AG04449 (cell line): ENCODE data around the gene KRTAP4-16.

ENCODE experiments used
- CTCF ChIA-PET: fragments of 350-600 bp; formaldehyde crosslinking; extraction: SDS; loops from one replicate; lab custom pipeline; 2021; ENCODE audit warnings: antibody characterized with exemption; lab: Yijun Ruan, JAX
- POLR2A ChIA-PET: fragments of 400-600, 350-600 bp; formaldehyde crosslinking; extraction: SDS; loops from one replicate; lab custom pipeline; 2020; ENCODE audit warnings: antibody characterized with exemption, inconsistent platforms; lab: Yijun Ruan, JAX
- DNase-seq: peaks from one replicate; pipeline ENCODE4 v3.0.0-alpha.2; 2010; ENCODE audit warnings: low read depth, low spot score
- H3K4me3 ChIP-seq: 2 replicates; pipeline ENCODE4 v1.5.1; 2011; ENCODE audit warnings: low read depth, mild to moderate bottlenecking, control low read depth, low read length
- TF ChIP-seq, protein P1 (sequence below): IDR thresholded peaks from one replicate; pipeline ENCODE4 v1.5.1; 2011; ENCODE audit warnings: mild to moderate bottlenecking, moderate library complexity, low read length, control low read depth, inconsistent platforms; ENCODE audit not compliant: insufficient read depth; ENCODE audit errors: missing control alignments

The KRTAP4-16 gene

DNA sequence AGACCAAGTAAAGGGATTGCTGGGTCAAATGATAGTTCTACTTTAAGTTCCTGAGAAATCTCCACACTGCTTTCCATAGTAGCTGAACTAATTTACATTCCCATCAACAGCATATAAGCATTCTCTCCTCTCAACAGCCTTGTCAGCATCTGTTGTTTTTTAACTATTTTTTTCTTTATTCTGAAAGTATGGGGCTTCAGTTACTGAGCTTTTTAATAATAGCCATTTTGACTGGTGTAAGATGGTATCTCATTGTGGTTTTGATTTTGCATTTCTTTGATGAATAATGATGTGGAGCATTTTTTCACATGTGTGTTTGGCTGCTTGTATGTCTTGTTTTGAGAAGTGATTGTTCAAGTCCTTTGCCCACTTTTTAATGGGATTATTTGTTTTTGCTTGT is 49.4 kb downstream of the KRTAP4-16 start:
- POLR2A ChIA-PET: no interaction called here
- CTCF ChIA-PET: interaction anchor here (0.6 to 1.4 kb wide), 2 partner anchors 270 to 338 kb away, joined by 3 to 4 read pairs; no protein-coding TSS in a partner anchor
- TF ChIP-seq, protein P1, sequence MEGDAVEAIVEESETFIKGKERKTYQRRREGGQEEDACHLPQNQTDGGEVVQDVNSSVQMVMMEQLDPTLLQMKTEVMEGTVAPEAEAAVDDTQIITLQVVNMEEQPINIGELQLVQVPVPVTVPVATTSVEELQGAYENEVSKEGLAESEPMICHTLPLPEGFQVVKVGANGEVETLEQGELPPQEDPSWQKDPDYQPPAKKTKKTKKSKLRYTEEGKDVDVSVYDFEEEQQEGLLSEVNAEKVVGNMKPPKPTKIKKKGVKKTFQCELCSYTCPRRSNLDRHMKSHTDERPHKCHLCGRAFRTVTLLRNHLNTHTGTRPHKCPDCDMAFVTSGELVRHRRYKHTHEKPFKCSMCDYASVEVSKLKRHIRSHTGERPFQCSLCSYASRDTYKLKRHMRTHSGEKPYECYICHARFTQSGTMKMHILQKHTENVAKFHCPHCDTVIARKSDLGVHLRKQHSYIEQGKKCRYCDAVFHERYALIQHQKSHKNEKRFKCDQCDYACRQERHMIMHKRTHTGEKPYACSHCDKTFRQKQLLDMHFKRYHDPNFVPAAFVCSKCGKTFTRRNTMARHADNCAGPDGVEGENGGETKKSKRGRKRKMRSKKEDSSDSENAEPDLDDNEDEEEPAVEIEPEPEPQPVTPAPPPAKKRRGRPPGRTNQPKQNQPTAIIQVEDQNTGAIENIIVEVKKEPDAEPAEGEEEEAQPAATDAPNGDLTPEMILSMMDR: no peak
- no peak overlapping the region for H3K4me3 ChIP-seq
- DNase-seq: no peak
